Large intestine (tissue), 3 donors: ENCODE data around the gene RXYLT1. TPM values are rescaled to one million over a fixed set of nuclear protein-coding genes. Genes with fewer than 3 reads are reported as not detected.

Experiments
- DNase-seq, 2 donors: peaks; one replicate each; pipeline versions ENCODE4 v3.0.0 to v3.0.0-alpha.2; 2013
- H3K27ac ChIP-seq: one replicate; pipeline ENCODE4 v1.5.1; 2013; ENCODE audit warnings: low read length
- H3K27me3 ChIP-seq: 2 replicates; pipeline ENCODE4 v1.6.1; 2013; ENCODE audit warnings: low read length; ENCODE audit not compliant: control insufficient read depth, insufficient read depth
- H3K36me3 ChIP-seq: 2 replicates; pipeline ENCODE4 v1.6.1; 2013; ENCODE audit warnings: low read length; ENCODE audit not compliant: control insufficient read depth, insufficient read depth
- H3K4me1 ChIP-seq: one replicate; pipeline ENCODE4 v1.6.1; 2013; ENCODE audit warnings: low read length; ENCODE audit not compliant: control insufficient read depth, insufficient read depth
- H3K4me3 ChIP-seq: one replicate; pipeline ENCODE4 v1.5.1; 2013; ENCODE audit warnings: low read length
- H3K9me3 ChIP-seq: one replicate; pipeline ENCODE4 v1.6.1; 2013; ENCODE audit warnings: mild to moderate bottlenecking, low read depth, low read length, moderate library complexity; ENCODE audit not compliant: control insufficient read depth
- WGBS: methylation state at CpG from one replicate; pipeline ENCODE4 v1.1.5; 2013; ENCODE audit warnings: low lambda C conversion rate; ENCODE audit not compliant: insufficient coverage; 5-methylcytosine and 5-hydroxymethylcytosine counted together
- polyA plus RNA-seq: library from polyadenylated mRNA; unstranded; fragments of 120-200 nt; gene quantifications from one replicate; pipeline ENCODE4 v1.2.1, GENCODE V29; 2013

The RXYLT1 gene
- polyA plus RNA-seq, 1 donor = 21.5 TPM

DNA sequence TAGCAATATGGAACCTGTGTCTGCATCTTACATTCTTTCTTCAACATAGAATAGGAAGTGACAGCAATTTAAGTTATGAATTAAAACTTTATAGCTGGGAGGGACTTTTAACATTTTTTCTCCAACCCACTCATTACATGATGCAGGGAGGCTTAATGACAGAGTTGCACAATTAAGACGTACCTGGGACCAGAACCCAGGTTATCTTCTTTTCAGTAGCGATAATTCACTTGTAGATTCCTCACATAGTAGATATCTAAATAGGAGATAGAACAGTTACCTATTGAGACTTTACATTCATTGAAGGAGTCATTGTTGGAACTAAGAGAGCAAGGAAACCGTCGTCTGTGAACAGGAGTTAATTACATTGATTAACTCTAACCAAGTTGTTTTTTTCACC, 69.9 kb downstream of the RXYLT1 start:
- Histone ChIP-seq H3K4me3 (no peak overlapping the region), H3K27me3 (no peaks in the 10 kb centered on the region), H3K27ac (peak overlapping the region; percentile 11), H3K4me1 (peaks cover 33% of the 10 kb centered on the region), H3K9me3 (no peaks in the 10 kb centered on the region), H3K36me3 (no peaks in the 10 kb centered on the region)
- DNase-seq = peak in 1 of 2 donors; percentile 53
- WGBS = no CpG with 5 or more reads among the region's 4 CpGs

DNA sequence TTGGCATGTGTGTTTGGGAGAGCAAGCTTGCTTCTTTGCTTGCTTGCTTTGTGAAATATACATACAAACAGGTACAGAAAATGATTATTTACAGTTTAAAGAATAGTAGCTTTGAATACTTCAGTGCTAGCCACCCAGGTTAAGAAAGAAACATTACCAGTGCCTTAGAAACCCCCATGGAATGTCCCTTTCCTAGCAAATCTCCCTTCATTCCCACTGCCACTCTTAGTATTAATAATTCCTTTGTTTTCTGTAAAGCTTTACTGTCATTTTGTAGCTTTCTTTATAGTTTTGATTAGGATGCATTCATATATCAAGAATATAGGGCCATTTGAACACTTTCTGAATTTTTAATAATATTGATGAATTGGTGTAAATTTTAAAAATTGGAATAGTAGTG, 74.3 kb downstream of the RXYLT1 start:
- no peak overlapping the region for H3K4me3 ChIP-seq
- no peaks in the 10 kb centered on the region for H3K36me3 ChIP-seq
- peaks cover 27% of the 10 kb centered on the region for H3K4me1 ChIP-seq
- no peak overlapping the region for H3K27ac ChIP-seq
- H3K9me3 ChIP-seq = no peaks in the 10 kb centered on the region
- no peak for DNase-seq
- H3K27me3 ChIP-seq = no peaks in the 10 kb centered on the region

DNA sequence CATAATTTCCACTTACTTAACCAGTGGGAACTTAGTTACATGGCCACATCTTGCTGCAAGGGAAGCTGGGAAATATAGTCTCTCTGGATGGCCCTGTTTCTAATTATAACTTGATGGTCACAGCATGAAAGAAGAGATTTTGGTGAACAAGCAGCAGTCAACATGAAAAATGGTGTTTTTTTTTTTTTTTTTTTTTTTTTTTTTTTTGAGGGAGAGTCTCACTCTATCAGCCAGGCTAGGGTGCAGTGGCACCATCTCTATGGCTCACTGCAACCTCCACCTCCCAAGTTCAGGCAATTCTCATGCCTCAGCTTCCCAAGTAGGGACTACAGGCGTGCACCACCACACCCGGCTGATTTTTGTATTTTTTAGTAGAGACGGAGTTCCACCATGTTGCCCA, 75.6 kb downstream of the RXYLT1 start:
- Histone ChIP-seq H3K27ac (no peak overlapping the region), H3K27me3 (no peaks in the 10 kb centered on the region), H3K36me3 (no peaks in the 10 kb centered on the region), H3K4me1 (peaks cover 15% of the 10 kb centered on the region), H3K9me3 (no peaks in the 10 kb centered on the region), H3K4me3 (no peak overlapping the region)
- no peak for DNase-seq
- WGBS = no CpG with 5 or more reads among the region's 3 CpGs

DNA sequence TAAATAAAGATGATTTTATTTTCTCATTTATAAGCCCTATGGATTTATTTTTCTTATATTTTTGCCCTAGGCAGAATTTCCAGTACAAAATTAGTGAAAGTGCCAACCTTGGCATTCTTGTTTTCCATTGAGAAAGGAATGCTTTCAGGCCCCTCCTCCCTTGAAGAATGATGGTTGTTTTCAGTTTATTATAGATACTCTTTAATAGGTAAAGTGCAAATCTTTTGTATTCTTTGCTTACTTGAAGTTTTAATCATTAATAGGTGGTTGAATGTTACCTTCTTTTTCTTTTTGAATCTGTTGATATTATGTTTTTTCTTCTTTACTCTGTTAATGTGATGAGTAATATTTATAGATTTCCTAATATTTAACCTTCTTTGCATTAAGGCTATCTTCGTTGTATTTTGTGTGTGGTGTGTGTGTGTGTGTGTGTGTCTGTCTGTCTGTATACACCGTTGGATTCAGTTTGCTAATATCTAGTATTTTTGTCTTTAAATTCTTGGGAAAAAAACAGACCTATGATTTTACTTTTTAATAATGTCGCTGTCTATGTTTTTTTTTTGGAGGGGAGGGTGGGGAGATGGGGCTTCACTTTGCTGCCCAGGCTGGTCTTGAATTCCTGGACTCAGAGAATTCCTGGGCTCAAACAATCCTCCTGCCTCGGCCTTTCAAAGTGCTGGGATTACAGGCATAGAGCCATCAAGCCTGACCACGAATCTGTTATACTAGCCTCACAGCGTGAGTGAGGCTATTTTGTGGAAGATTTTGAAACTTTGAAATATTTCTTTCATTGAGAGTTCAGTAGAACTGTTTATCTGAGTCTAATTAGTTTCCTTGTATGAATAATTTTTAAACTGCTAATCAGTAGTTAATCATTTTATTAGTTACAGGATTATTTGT, 78.3 kb downstream of the RXYLT1 start:
- no peaks in the 10 kb centered on the region for H3K9me3 ChIP-seq
- H3K4me1 ChIP-seq = peaks cover 29% of the 10 kb centered on the region
- H3K36me3 ChIP-seq = no peaks in the 10 kb centered on the region
- DNase-seq = no peak
- H3K27ac ChIP-seq = no peak overlapping the region
- H3K4me3 ChIP-seq = no peak overlapping the region
- H3K27me3 ChIP-seq = no peaks in the 10 kb centered on the region
- WGBS = no CpG with 5 or more reads among the region's 6 CpGs

Other genes with a start within 250 kb of the RXYLT1 start
- gene DPY19L2, start 111.4 kb upstream of the RXYLT1 start, polyA plus RNA-seq = 12.6 TPM
- 8.6 TPM for gene SRGAP1, start 64.8 kb downstream of the RXYLT1 start, polyA plus RNA-seq